Karpas-422 (cell line): ENCODE results near the gene FMO2. TPM values are rescaled to one million over a fixed set of nuclear protein-coding genes. Genes with fewer than 3 reads are reported as not detected.

Source experiments
- DNase-seq: peaks from one replicate; pipeline ENCODE4 v3.0.0-alpha.2; 2015
- H2AFZ ChIP-seq: fragments of 200-600 bp; sonication (generic); 2 replicates; pipeline ENCODE4 v1.6.1; 2014; ENCODE audit warnings: antibody characterized with exemption, low read length, mixed read lengths
- H3K27ac ChIP-seq: fragments of 200-600 bp; sonication (generic); 2 replicates; pipeline ENCODE4 v1.5.1; 2014; ENCODE audit warnings: mild to moderate bottlenecking, low read length, moderate library complexity
- H3K27me3 ChIP-seq: fragments of 200-600 bp; sonication (generic); 2 replicates; pipeline ENCODE4 v1.6.1; 2014; ENCODE audit warnings: low read length, mixed read lengths
- H3K36me3 ChIP-seq: fragments of 200-600 bp; sonication (generic); 2 replicates; pipeline ENCODE4 v1.6.1; 2014; ENCODE audit warnings: low read length, mixed read lengths; ENCODE audit not compliant: insufficient read depth
- H3K4me1 ChIP-seq: fragments of 200-600 bp; sonication (generic); 2 replicates; pipeline ENCODE4 v1.6.1; 2014; ENCODE audit warnings: mild to moderate bottlenecking, low read length, mixed read lengths
- H3K4me2 ChIP-seq: fragments of 200-600 bp; sonication (generic); 2 replicates; pipeline ENCODE4 v1.6.1; 2014; ENCODE audit warnings: low read length, low read depth, mild to moderate bottlenecking; ENCODE audit not compliant: poor library complexity, severe bottlenecking
- H3K4me3 ChIP-seq: fragments of 200-600 bp; sonication (generic); 2 replicates; pipeline ENCODE4 v1.5.1; 2014; ENCODE audit warnings: mild to moderate bottlenecking, antibody characterized with exemption, low read length, mixed read lengths
- H3K79me2 ChIP-seq: fragments of 200-600 bp; sonication (generic); 2 replicates; pipeline ENCODE4 v1.6.1; 2014; ENCODE audit warnings: mild to moderate bottlenecking, low read length, mixed read lengths
- H3K9ac ChIP-seq: fragments of 200-600 bp; sonication (generic); 2 replicates; pipeline ENCODE4 v1.6.0; 2014; ENCODE audit warnings: low read length
- H3K9me2 ChIP-seq: fragments of 200-600 bp; sonication (generic), shearing (Covaris generic); replicated peaks from 2 replicates; pipeline ENCODE4 v1.6.0; 2014; ENCODE audit warnings: mild to moderate bottlenecking, low read length, moderate library complexity; ENCODE audit not compliant: insufficient read depth
- H3K9me3 ChIP-seq: fragments of 300-700, 200-600 bp; sonication (generic); 2 replicates; pipeline ENCODE4 v1.6.1; 2014; ENCODE audit warnings: low read length, mixed read lengths
- H4K20me1 ChIP-seq: fragments of 200-600 bp; sonication (generic); 2 replicates; pipeline ENCODE4 v1.6.1; 2014; ENCODE audit warnings: mild to moderate bottlenecking, antibody characterized with exemption, low read length, low read depth; ENCODE audit not compliant: insufficient read depth
- total RNA-seq: library from RNA; depleted of rRNA; stranded (reverse); fragments of >200 nt; shearing (Covaris generic); gene quantifications from 2 replicates; pipeline ENCODE4 v1.2.3, GENCODE V29; 2014; ENCODE audit warnings: low replicate concordance

FMO2 gene
- total RNA-seq, 1 experiment from 2014 or later, result not detected

DNA sequence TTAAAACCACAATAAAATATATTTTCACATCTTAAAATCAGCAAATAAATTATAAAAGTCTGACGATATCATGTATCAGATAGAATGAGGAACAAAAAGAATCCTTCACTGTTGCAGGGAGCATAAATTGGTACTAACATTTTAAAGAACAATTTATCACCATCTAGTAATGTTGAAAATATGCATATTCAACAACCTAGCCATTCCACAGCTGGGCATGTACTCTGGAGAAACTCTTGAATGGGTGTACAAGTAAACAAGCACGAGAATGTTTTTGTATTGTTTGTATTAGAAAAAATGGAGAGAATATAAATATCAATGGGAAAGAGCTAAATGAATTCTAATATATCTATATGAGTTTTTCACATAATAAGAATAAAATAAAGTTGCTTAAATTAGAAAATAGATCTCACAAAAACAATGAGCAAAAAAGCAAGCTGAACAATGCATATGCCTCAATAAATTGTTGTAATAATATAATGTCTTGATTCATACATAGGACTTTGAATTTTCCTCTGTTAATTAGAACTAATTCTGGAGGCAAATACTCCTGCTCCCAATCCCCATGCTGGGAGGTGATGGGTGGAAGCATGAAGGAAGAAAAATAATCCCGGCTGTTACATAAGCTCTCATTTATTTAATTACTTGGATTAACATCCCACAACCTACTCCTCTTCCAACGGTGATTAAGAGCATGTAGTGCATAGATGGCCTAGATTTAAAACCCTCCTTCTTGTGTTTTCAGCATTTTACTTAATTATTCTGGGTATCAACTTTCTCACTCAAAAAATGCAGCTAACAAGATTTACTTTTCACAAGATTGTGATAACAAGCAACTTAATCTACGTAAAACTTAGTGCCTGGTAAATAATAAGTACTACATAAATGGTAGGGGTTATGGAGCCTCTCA lies 5.5 kb upstream of the FMO2 start:
- H3K27ac ChIP-seq, result no peak overlapping the region
- H3K79me2 ChIP-seq, result no peaks in the 10 kb centered on the region
- H3K36me3 ChIP-seq, result no peaks in the 10 kb centered on the region
- no peaks in the 10 kb centered on the region for H4K20me1 ChIP-seq
- no peak for DNase-seq
- H3K9me2 ChIP-seq, result no peaks in the 10 kb centered on the region
- no peaks in the 10 kb centered on the region for H3K9me3 ChIP-seq
- no peak overlapping the region for H3K9ac ChIP-seq
- H3K27me3 ChIP-seq, result no peaks in the 10 kb centered on the region
- H3K4me3 ChIP-seq, result no peak overlapping the region
- H3K4me1 ChIP-seq, result no peaks in the 10 kb centered on the region
- no peak overlapping the region for H2AFZ ChIP-seq
- no peak overlapping the region for H3K4me2 ChIP-seq

- Histone ChIP-seq H4K20me1 (no peaks in the 10 kb centered on the region), H2AFZ (no peak overlapping the region), H3K79me2 (no peaks in the 10 kb centered on the region), H3K4me2 (no peak overlapping the region), H3K9me3 (no peaks in the 10 kb centered on the region), H3K36me3 (no peaks in the 10 kb centered on the region), H3K27me3 (no peaks in the 10 kb centered on the region), H3K4me1 (no peaks in the 10 kb centered on the region), H3K4me3 (no peak overlapping the region), H3K9ac (no peak overlapping the region), H3K9me2 (no peaks in the 10 kb centered on the region), H3K27ac (no peak overlapping the region)
- DNase-seq, result no peak
Observed at GRCh38 chr1:171180670-171181069, 4.4 kb upstream of the FMO2 start.

DNA sequence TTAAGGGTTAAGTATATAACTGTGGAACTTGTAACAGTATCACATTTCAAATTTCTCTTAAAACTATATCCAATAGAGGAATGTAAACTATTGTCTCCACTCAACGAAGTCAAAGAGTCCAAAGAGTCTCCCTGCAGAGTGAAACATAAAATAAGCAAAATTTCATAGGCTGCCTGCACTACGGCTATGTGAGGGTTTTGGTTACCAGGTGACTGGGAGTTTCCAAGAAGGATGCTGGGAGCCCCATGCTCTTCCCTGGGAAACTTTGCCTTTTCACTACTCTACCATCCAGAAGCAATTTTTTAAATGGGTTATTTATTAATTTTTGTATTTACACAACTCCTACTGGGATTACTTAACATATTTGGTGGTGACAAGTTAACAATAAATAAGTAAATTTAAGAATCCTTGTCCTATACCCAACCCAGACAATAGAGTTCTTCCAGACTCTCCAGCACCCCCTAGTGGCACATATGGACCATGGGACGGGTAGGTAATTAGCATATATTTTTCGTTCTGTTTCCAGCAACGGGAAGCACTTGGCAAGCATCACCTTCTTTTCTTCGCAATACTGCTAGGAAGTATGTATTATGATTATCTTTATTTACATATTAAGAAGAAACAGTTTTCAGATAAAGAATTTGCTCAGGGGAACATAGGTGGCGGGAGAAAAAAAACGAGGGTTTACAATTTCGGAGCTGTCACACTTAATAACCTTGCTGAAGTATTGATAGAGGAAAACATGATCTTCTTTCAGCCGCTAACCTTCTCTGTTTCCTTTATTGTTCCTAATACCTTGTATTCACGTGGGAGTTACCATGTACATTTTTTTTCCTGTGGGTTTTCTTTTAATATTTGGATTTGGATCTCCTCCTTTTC lies 3.5 kb downstream of the FMO2 start:
- Histone ChIP-seq H3K9ac (no peak overlapping the region), H3K36me3 (no peaks in the 10 kb centered on the region), H2AFZ (no peak overlapping the region), H4K20me1 (no peaks in the 10 kb centered on the region), H3K4me2 (peak overlapping the region; percentile 26), H3K4me1 (no peaks in the 10 kb centered on the region; the same call in 1 of the 2 replicates), H3K9me2 (no peaks in the 10 kb centered on the region), H3K4me3 (no peak overlapping the region), H3K79me2 (no peaks in the 10 kb centered on the region), H3K27me3 (no peaks in the 10 kb centered on the region), H3K27ac (no peak overlapping the region), H3K9me3 (no peaks in the 10 kb centered on the region)
- DNase-seq, result peak; percentile 90

GRCh38 chr1:171191992-171192391 lies 6.9 kb downstream of the FMO2 start:
- H3K27ac ChIP-seq, result no peak overlapping the region
- DNase-seq, result no peak
- H3K4me3 ChIP-seq, result no peak overlapping the region
- no peaks in the 10 kb centered on the region for H3K36me3 ChIP-seq
- H3K4me1 ChIP-seq, result no peaks in the 10 kb centered on the region; the same call in 1 of the 2 replicates
- no peak overlapping the region for H3K9ac ChIP-seq
- no peak overlapping the region for H3K4me2 ChIP-seq
- H2AFZ ChIP-seq, result no peak overlapping the region
- no peaks in the 10 kb centered on the region for H4K20me1 ChIP-seq
- H3K9me2 ChIP-seq, result no peaks in the 10 kb centered on the region
- no peaks in the 10 kb centered on the region for H3K79me2 ChIP-seq
- no peaks in the 10 kb centered on the region for H3K27me3 ChIP-seq
- no peaks in the 10 kb centered on the region for H3K9me3 ChIP-seq

DNA sequence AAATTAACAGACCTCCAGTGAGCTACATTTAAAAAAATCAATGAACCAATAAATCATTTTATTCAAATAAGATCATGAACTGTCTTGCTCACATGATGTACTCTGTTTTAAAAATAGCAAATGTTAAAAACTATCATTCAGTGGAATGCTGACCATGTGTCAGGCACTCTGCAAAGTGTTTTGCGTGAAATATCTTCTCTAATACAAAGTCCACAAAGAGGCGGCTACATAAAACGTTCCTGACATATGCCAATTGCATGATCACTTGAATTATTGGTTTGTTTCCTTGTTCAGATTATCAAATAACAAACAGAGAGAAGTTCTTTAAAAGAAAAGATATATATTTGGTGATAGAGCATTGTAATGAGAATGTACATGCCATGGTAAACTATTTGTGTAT lies 10.7 kb downstream of the FMO2 start:
- no peaks in the 10 kb centered on the region for H4K20me1 ChIP-seq
- H3K36me3 ChIP-seq, result no peaks in the 10 kb centered on the region
- H3K4me2 ChIP-seq, result no peak overlapping the region
- DNase-seq, result no peak
- H3K27ac ChIP-seq, result no peak overlapping the region
- H3K9ac ChIP-seq, result no peak overlapping the region
- H3K9me2 ChIP-seq, result no peaks in the 10 kb centered on the region
- no peaks in the 10 kb centered on the region for H3K79me2 ChIP-seq
- H3K4me3 ChIP-seq, result no peak overlapping the region
- no peaks in the 10 kb centered on the region for H3K9me3 ChIP-seq
- H3K4me1 ChIP-seq, result no peaks in the 10 kb centered on the region
- H2AFZ ChIP-seq, result no peak overlapping the region
- H3K27me3 ChIP-seq, result no peaks in the 10 kb centered on the region

GRCh38 chr1:171196351-171196750 lies 11.3 kb downstream of the FMO2 start:
- Histone ChIP-seq H3K27ac (no peak overlapping the region), H3K9me3 (no peaks in the 10 kb centered on the region), H3K9ac (no peak overlapping the region), H3K4me3 (no peak overlapping the region), H3K9me2 (no peaks in the 10 kb centered on the region), H3K4me2 (no peak overlapping the region), H2AFZ (no peak overlapping the region), H4K20me1 (no peaks in the 10 kb centered on the region), H3K4me1 (no peaks in the 10 kb centered on the region), H3K79me2 (no peaks in the 10 kb centered on the region), H3K27me3 (no peaks in the 10 kb centered on the region), H3K36me3 (no peaks in the 10 kb centered on the region)
- DNase-seq, result no peak

- no peaks in the 10 kb centered on the region for H4K20me1 ChIP-seq
- H3K9me3 ChIP-seq, result no peaks in the 10 kb centered on the region
- H3K27me3 ChIP-seq, result no peaks in the 10 kb centered on the region
- H3K4me1 ChIP-seq, result no peaks in the 10 kb centered on the region
- no peak overlapping the region for H2AFZ ChIP-seq
- no peak overlapping the region for H3K27ac ChIP-seq
- no peak overlapping the region for H3K4me2 ChIP-seq
- H3K9me2 ChIP-seq, result no peaks in the 10 kb centered on the region
- no peak overlapping the region for H3K4me3 ChIP-seq
- DNase-seq, result no peak
- H3K36me3 ChIP-seq, result no peaks in the 10 kb centered on the region
- no peak overlapping the region for H3K9ac ChIP-seq
- H3K79me2 ChIP-seq, result no peaks in the 10 kb centered on the region
Observed at GRCh38 chr1:171198081-171198480, 13.0 kb downstream of the FMO2 start.

DNA sequence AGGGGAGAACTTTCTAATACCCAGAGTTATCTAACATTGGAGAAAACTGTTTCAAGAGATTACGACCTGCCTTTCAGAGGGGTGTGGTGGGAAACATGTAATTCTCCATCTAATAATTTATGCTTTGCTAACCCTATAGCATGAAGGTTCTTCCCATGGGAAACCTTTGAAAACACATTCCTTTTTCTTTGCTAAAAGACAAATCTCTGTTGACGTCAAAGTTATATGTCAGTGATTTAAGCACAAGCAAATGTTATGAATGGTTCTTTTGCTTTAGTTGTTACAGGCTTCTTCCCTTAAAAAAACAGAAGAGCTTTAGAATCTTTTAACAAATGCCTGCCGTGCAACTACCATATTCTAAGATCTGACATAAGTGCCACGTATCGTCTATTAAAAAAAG lies 19.2 kb downstream of the FMO2 start:
- no peaks in the 10 kb centered on the region for H3K36me3 ChIP-seq
- H3K4me2 ChIP-seq, result no peak overlapping the region
- H3K27ac ChIP-seq, result no peak overlapping the region
- no peaks in the 10 kb centered on the region for H3K27me3 ChIP-seq
- no peak overlapping the region for H3K9ac ChIP-seq
- no peaks in the 10 kb centered on the region for H4K20me1 ChIP-seq
- DNase-seq, result no peak
- H2AFZ ChIP-seq, result no peak overlapping the region
- no peaks in the 10 kb centered on the region for H3K9me2 ChIP-seq
- H3K79me2 ChIP-seq, result no peaks in the 10 kb centered on the region
- H3K9me3 ChIP-seq, result no peaks in the 10 kb centered on the region
- no peak overlapping the region for H3K4me3 ChIP-seq
- H3K4me1 ChIP-seq, result no peaks in the 10 kb centered on the region
